GM21367 (cell line): Measurements from ENCODE around the gene ANKRD11.
"Not testable (repeated sequence)": the region's sequence is repeated elsewhere in the genome, so short reads cannot be mapped to it uniquely, and the experiment has no call there.

Source experiments
- ATAC-seq: cut with Tn5 transposase; IDR thresholded peaks from one replicate; pipeline ENCODE4 v1.9.1; 2021; ENCODE audit not compliant: unreplicated experiment

Gene ANKRD11

DNA sequence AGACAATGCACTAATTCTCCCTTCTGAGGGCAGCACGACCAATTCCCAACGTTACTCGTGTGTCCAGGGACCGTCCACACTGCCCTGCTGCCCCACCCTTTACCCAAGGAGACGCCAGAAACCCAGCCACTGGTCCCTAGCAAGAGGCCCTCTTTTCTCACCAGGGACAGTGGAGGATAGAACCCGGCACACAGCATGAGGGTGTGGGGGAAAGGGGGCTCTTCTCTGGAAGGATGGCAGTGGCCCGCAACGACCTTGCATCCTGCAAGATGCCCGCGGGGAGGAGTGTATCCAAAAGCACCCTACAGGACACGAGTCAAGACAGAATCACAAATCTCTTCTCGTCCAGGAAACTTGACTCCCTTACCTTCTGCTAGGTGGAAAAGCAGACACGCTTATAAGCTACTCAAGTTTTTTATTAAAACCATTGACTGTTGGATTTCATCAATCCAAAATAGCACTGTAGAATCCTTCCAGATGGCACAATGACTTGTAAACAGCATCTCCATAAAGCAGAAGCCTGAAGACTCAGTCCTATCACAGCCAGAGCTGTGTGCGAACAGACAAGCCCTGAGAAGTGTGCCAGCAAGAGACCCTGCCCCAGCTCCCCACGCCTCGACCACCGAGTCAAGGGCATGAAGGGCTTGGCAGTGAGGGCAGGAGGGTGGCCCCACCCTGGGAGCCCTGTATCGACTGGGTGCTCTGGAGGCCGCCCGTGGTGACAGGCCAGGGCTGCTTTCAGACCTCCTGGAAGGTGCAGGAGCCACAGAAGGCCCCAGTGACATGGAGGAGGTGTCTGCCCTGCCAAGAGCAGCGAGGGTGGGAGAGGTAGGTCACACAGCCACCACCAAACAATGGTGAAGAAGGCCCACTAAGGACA is 103.8 kb downstream of the ANKRD11 start:
- ATAC-seq: no peak

- no peak for ATAC-seq
Observed at GRCh38 chr16:89385712-89386111, 104.6 kb downstream of the ANKRD11 start.

- no peak for ATAC-seq
Observed at GRCh38 chr16:89384282-89384681, 106.1 kb downstream of the ANKRD11 start.

- ATAC-seq: no peak
Observed at GRCh38 chr16:89383095-89384003, 107.0 kb downstream of the ANKRD11 start.

- not testable (repeated sequence) for ATAC-seq
Observed at GRCh38 chr16:89382555-89382954, 107.8 kb downstream of the ANKRD11 start.

DNA sequence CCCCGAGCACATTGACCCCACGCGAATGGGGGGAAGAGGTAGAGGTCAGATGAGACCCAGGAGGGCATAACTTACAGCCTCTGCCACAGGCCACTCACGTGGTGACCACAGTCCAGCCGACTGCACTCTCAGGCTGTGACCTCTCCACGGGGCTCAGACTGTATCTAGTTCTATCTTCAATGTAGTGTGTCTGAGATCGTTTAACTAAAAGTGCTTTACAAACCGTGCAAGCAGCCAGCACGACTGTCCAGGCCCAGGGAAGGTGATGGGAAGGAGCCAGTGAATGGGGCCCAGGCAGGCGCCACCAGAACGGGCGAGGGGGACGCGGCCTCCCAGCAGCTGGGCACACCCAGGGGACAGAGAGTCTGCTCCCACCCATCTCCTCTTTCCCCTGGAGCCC is 108.6 kb downstream of the ANKRD11 start:
- no peak for ATAC-seq

- ATAC-seq: no peak
Observed at GRCh38 chr16:89380681-89381080, 109.7 kb downstream of the ANKRD11 start.

GRCh38 chr16:89378947-89379771 is 111.2 kb downstream of the ANKRD11 start:
- no peak for ATAC-seq

- no peak for ATAC-seq
Observed at GRCh38 chr16:89377453-89377848, 112.9 kb downstream of the ANKRD11 start.

DNA sequence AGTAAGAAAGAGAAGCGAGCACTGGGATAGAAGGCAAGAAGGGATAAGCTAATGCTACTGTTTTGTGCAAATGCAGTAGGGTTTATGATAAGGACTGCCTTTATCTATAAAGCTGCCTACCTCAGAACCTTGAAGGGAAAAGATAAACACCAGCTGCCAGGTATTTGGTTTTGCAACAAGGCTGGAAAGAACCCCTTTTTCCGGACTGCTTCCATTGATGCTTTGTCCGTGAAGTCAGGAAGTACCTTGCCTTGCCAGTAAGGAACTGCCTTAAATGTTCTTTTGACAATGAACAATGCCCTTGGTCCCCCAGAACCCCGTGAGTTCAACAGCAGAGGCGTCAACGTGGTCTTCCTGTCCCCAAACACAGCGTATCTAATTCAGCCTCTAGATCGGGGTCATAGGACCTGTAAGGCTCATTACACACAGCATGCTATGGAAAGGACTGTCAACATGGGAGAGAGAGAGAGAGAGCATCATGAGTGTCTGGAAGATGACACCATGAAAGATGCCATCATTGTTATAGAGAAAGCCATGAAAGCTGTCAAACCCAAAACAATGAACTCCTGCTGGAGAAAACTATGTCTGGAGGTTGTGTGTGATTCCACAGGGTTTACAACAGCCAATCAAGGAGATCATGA is 113.4 kb downstream of the ANKRD11 start:
- ATAC-seq: no peak

DNA sequence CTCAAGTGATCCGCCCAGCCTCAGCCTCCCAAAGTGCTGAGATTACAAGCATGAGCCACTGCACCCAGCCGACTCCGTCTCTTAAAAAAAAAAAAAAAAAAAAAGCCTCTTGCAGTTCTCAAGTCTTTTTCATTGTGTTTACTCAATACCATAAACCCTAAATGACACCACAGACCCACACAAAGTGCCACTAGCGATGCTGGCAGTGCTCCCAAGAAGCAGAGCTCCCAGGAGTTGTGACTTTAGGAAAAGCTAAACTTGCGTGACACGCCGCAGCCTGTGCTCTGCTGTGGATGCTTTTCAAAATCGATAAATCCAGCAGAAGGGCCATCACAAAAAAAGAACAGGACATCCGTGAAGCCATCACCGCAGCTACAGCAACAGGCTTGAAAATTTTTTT is 114.7 kb downstream of the ANKRD11 start:
- ATAC-seq: no peak

DNA sequence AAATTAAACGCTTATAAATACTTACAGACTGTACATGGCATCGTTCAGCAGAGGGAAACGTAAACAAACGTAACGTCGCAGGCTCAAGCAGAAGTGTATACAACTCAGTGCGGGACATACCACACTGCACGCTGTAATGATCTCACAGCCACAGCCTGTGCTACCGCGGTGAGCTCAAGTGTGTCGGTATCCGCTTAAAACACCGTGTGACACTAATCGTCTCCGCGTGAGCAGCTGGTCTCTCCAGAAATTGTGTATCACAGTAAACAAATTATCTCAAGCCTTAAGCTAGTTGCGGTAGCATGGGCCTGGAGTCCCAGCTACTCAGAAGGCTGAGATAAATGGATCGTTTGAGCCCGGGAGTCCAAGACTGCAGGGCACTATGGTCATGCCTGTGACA is 115.3 kb downstream of the ANKRD11 start:
- ATAC-seq: no peak

DNA sequence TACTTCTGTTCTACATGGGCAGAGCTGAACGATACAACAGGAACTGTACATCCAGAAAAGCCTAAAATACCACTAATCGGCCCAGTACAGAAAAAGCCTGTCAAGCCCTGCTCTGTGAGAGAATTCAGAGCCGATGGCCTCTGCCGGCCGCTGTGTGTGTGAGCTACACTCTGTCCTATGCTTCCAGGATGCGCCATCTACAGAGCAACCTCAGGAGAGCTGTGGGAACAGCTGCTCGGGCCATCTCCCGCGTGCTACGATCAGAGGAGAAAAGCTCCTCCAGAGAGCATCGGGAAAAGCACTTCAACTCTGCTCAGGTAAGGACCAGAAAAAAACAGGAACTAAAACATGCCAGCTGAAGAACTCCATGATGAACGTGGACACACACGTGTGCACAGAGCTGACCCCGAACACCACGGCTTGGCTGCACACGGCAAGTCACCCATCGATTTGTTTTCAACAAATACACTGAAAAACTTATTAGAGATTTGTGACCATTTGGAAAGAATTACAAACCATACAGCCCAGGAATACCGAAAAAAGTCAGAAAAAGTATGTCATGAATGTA is 115.9 kb downstream of the ANKRD11 start:
- ATAC-seq: no peak

GRCh38 chr16:89373355-89374110 is 116.8 kb downstream of the ANKRD11 start:
- no peak for ATAC-seq

DNA sequence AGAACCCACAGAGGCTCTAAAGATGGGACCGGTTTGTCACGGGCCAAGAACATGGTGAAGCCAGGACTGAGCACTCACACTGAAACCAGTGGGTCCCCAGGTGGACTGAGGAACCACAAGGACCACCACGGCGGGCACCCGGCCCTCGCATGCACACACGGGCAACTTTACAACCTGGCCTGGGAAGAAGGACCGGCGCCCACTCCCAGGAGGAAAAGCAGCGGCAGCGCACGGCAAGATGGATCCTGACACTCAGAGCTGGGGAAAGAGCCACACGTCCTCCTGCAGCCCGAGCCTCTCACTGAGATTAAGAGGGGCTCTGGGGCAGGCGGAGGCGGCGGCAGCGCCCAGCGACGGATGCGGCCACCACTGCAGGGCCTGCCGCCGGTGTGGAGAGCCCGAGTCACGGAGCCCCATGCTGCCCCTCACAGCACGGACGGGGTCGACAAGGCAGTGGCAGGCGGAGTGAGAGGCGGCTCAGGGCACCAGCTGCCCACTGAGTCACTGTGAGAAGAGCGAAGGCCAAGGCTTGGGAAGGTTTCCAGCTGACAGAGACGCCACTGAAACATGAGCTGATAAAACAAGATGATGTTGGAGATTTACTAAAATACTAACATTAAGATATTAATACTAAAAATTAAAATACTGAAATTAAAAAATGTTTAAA is 118.3 kb downstream of the ANKRD11 start:
- no peak for ATAC-seq

DNA sequence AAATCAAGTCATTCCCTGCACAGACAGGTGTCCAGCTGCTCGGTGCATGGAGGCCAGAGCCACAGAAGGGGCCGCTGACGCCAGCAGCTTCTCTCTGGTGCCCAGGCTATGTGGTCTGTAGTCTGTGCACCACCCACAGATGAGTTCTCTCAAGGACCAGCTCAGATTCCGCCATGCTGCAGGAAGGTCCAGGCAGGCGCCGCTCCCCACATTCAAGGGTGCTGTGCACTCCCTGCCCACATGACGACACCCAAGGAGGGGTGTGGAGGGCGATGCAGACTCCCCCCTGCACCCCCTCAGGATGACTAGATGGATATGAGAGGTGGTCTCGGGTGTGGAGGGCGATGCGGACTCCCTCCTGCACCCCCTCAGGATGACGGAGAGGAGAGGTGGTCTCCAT is 119.0 kb downstream of the ANKRD11 start:
- no peak for ATAC-seq

GRCh38 chr16:89370601-89371000 is 119.8 kb downstream of the ANKRD11 start:
- no peak for ATAC-seq

DNA sequence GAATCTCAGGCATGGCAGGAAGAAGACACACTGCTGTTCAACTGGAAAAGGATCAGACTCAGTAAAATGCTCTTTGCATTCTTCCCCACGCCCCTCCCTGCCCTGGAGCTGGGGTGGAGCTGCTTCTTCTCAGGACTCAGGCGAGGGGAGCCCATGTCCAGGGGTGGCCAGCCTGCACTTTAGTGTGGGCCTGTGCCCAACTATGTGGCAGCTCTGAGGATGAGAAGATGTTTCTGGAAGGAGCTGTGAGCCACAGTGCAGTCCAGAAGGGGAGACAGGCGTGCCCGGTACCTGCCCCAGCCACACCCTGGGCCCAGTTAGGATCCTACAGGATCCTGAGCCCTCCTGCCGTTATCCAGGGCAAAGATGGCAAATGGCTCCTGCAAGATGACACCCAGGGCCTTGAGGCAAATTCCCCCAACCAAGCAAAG is 120.3 kb downstream of the ANKRD11 start:
- no peak for ATAC-seq
